Measurements from ENCODE around the gene SLC34A1.

Gene SLC34A1

DNA sequence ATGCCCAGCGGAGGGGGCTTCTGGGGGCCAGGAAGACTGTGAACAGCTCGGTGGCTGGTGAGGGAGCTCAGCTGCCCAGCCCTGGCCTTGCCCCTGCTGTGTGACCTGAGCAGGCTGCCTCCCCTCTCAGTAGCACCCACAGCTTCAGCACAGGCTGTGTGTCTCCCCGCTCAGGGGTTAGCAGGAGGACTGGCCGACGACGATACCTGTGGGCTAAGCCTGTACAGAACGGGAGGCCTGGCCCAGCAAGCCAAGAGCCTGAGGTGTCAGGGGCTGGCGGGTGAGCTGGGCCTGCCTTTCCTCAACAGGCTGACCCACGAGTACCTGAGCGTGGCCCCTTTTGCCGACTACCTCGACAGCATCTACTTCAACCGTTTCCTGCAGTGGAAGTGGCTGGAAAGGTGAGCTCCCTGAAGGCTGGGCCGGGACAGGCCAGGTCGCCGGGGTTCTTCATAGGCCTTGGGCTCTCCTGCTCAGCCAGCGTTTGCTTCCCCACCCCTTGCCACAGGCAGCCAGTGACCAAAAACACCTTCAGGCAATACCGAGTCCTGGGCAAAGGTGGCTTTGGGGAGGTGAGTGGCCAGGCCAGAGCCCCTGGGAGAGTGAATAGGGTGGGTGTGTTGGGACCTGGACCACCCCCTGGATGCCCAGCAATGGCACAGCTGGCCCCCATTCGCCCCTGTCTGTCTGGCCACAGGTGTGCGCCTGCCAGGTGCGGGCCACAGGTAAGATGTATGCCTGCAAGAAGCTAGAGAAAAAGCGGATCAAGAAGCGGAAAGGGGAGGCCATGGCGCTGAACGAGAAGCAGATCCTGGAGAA, 48.8 kb downstream of the SLC34A1 start:
- DNase-seq: no peak

DNA sequence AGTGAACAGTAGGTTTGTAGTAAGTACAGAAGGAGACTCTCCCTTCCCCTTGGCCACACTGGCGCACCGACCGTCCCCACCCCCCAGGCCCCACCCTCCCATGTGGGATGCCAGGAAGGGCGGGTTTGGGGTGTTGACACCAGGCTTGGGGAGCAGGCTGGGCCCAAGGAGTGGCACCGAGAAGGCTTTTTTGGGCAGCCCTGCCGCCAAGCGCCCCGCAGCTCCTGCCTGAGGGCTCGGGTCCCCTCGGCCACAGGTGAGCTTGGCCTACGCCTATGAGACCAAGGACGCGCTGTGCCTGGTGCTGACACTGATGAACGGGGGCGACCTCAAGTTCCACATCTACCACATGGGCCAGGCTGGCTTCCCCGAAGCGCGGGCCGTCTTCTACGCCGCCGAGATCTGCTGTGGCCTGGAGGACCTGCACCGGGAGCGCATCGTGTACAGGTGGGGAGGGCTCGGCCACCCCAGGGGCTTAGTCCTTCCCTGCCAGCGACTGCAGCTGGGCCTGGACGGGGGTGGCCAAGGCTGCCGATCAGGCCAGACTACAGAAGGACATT, 49.5 kb downstream of the SLC34A1 start:
- DNase-seq: no peak

DNA sequence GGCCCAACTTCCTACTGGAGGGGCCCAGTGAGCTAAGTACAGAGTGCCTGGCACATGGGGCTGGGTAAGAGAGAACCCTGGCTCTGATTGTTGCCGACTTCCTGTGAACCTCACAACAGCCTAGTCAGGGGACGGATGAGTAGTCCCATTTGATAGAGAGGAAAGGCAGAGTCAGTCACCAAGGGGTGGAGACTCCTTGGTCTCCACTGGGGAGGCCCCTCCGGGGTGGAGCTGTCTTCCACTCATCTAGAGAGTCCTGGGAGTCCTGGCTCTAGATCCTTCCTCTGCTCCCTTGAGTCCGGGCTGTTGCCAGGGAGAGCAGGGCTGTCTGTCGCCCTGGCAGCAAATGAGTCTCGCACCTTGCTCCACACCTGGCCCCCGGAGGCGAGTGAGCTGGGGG, 50.2 kb downstream of the SLC34A1 start:
- peak in 2 of 5 donors; percentile 37 to 75 for DNase-seq

DNA sequence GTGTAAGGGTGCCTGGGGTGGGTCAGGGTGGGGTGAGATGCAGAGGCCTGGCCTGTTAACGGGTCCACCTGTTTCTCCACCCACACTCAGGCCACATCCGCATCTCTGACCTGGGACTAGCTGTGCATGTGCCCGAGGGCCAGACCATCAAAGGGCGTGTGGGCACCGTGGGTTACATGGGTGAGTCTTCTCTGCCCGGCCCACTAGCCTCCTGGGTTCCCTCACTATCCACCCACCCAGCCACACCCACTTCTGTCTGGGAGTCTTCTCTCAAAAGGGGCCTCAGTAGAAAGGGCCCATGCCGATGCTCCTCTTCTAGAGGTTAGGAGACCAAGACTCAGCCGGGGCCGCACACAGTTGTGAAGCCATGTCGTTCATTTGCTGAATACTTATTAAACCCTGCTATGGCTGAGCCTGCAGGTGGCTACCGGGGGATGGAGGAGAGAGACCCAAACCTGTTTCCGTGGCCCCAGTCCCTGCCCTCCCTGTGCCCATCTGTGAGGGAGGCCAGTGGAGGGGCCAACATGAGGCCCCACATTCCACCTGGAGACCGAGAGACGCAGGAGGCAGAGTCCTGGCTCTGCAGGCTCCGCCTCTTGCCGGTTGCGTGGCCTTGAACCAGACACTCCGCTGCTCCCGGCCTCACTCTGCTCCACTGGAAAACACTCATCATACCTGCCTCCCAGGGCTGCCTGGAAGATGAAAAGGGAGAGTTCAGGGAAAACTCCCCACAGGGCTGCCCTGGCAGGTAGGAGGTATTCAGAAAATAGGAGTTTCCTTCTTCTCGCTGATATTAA, 50.9 kb downstream of the SLC34A1 start:
- no peak for DNase-seq

DNA sequence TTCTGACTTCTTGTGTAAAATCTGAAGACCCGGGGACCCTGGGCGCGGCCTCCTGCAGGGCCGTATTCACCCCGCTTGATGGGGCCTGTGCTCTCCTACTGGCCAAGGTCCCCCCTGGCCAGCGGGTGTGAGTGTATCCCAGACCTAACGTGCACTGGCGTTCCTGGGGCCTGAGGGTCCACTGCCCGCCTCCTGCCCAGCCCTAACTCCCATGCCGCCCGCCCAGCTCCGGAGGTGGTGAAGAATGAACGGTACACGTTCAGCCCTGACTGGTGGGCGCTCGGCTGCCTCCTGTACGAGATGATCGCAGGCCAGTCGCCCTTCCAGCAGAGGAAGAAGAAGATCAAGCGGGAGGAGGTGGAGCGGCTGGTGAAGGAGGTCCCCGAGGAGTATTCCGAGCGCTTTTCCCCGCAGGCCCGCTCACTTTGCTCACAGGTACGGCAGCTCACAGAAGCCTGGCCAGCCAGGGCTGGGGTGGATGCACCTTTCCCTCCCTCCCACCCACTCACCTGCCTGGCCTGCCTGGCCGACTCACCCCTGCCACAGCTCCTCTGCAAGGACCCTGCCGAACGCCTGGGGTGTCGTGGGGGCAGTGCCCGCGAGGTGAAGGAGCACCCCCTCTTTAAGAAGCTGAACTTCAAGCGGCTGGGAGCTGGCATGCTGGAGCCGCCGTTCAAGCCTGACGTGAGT, 51.8 kb downstream of the SLC34A1 start:
- no peak for DNase-seq

DNA sequence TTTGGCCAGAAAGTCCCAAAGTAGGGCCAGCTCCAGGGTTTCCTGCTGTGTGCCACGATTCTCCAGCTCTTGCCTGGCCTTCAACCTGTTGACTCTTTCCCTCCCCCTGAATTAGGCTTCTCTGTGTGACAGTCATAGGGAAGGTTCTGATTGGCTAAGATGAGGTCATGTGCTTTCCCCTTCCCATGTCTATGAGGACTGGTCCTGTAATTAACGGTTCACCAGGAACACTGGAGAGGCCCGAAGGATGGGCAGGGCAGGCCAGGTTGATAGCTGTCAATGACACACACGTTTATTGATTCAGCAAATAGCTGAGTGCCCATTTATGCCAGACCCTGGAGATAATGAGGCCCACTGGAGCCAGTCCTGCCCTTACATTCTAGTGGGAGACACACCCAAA, 53.4 kb downstream of the SLC34A1 start:
- no peak for DNase-seq

DNA sequence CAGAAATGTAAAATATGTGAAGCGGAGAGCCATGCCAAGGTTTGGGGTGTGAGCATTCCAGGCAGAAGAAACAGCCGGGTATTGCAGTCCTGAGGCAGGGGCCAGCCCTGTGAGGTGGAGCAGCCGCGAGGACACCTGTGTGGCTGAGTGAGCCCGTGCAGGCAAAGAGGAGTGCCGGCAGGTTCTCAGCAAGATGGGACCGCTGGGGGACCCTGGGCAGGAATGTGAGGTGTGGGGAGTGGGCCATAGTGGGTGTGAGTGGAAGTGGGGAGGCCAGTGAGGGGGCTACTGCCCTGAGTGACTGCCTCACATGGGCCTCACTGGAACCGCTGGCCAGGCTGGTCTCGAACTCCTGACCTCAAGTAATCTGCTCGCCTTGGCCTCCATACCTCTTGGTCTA, 54.2 kb downstream of the SLC34A1 start:
- DNase-seq: no peak

DNA sequence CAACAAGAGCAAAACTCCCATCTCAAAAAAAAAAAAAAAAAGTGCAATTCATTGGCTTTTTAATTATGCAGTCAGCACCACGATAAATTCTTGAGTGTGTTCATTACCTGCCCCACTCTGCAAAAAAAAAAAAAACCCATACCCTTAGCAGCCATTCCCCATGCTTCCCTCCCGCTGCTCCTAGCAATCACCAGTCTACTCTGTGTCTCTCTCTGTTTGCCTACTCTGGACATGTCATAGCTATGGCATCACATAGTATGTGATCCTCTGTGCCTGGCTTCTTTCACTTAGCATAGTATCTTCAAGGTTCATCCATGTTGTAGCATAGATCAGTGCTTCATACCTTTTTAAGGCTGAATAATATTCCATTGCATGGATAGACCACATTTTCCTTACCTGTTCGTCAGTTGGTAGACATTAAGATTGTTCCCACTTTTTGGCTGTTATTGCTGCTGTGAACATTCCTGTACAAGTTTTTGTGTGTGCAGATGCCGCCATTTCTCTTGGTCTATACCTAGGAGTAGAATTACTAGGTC, 55.4 kb downstream of the SLC34A1 start:
- DNase-seq: no peak

DNA sequence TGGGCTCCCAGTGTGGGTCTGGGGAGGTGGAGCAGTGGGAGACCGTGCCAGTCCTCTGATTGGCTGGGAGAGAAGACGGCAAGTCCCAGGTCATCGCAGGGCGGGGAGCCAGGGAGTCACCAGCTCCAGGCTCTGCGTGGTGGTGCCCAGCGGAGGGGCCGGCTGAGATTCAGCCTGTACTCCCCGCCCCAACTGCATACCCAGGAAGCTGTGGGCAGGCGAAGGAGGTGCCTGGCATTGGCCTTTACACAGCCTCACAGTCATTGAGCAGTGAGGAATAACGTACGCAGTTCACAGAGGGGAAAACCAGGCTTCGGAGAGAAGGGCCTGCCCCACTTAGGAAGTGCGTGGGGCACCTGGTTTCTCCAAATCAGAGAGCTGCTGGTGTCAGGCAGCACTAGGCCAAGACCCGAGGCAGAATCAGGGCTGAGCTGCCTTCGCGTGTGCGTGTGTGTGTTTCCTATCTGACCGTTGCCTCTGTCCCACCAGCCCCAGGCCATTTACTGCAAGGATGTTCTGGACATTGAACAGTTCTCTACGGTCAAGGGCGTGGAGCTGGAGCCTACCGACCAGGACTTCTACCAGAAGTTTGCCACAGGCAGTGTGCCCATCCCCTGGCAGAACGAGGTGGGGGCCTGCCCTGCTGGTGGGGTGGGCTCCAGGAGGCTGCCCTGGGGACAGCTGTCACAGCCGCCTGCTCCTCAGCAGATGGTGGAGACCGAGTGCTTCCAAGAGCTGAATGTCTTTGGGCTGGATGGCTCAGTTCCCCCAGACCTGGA, 56.2 kb downstream of the SLC34A1 start:
- DNase-seq: peak in 3 of 5 donors; percentile 40 to 54 (median 49)

DNA sequence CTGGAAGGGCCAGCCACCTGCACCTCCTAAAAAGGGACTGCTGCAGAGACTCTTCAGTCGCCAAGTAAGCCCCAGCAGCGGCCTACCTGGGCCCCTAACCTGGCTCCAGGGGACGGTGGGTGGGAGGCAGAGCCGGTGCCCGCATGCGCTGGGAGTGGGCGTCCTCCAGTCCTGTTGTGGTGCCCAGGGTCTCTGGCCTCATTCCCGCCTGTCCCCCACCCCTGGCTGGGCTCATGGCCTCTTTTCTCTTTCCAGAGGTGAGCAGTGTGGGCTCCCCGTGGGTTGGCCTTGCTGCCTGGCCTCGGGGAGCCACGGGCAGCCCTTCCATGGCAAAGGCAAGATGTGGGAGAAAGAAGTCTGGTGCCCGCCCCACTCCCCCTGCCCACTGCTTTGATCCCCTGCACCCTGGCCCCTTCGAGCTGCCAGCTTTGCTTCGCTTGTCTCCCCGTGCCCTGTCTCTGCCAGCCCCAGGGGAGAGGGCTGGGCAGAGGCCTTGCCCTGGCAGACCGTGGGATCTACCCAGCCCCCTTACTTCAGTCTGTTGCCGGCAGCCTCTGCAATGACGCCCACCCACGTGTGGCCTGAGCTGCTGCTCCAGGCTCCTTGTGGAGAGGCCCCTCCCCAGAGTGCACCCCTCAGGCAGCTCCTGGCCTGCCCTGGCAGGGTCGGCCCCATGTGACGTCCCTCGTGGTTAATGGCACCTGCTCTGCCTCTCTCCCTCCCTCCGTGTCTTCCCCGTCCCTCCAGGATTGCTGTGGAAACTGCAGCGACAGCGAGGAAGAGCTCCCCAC, 57.0 kb downstream of the SLC34A1 start:
- no peak for DNase-seq

DNA sequence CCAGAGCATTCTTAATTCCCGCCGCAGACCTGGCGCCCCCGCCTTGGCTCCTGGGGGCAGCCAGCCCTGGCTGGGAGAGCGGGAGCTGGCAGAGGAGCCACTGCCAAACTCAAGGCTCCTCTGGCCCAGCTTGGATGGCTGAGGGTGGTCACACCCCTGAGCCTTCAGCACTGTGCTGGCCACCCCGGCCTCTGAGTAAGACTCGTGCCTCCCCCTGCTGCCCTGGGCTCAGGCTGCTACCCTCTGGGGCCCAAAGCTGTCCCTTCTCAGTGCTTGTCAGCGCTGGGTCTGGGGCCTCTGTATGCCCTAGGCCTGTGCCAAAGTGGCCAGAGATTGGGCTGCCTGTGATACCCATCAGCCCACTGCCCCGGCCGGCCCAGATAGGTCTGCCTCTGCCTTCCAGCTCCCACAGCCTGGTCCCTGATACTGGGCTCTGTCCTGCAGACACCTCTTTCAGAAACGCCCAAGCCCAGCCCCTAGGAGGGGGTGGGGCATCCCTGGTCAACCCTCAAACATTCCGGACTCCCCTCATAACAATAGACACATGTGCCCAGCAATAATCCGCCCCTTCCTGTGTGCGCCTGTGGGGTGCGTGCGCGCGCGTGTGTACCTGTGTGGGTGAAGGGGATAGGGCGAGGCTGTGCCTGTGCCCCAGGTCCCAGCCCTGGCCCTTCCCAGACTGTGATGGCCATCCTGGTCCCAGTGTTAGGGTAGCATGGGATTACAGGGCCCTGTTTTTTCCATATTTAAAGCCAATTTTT, 58.0 kb downstream of the SLC34A1 start:
- no peak for DNase-seq

DNA sequence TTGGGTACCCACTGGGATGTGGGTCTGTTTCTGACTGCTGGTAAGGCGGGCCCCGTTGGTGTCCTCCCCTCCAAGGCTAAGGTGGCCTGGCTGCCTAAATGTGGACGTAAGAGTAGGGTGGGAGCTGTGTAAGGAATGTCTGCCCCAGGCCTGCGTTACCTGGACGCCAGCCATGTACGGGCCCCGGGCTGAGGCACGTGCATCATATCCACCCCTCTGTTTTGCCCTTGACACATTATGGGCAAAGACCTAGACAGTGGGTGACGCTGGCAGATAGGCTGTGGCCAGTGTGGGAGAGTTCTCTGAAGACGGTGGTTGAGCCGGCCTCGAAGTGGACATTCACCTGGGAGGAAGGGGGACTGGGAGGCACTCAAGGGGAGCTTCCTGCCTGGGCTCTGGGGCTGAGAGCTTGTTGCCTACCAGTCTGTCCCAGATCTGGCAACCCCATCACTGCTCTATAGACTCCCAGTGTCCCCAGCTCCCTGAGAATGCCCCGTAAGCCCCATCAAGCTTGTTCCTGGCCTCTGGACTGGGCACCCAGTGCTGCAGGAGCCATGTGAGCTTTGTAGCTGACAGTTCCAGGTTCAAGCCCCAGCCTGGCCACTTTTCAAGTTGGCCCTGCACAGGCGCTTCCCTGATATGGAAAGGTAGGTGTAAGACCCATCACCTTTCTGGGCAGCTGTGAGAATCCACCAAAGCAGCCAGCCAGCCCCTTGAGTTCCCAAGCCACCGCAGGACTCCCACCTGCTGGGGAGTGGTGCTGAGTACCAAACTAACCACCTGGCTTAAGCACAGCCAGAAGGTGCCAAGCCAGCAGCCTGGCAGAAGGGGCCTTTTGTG, 59.1 kb downstream of the SLC34A1 start:
- no peak for DNase-seq

DNA sequence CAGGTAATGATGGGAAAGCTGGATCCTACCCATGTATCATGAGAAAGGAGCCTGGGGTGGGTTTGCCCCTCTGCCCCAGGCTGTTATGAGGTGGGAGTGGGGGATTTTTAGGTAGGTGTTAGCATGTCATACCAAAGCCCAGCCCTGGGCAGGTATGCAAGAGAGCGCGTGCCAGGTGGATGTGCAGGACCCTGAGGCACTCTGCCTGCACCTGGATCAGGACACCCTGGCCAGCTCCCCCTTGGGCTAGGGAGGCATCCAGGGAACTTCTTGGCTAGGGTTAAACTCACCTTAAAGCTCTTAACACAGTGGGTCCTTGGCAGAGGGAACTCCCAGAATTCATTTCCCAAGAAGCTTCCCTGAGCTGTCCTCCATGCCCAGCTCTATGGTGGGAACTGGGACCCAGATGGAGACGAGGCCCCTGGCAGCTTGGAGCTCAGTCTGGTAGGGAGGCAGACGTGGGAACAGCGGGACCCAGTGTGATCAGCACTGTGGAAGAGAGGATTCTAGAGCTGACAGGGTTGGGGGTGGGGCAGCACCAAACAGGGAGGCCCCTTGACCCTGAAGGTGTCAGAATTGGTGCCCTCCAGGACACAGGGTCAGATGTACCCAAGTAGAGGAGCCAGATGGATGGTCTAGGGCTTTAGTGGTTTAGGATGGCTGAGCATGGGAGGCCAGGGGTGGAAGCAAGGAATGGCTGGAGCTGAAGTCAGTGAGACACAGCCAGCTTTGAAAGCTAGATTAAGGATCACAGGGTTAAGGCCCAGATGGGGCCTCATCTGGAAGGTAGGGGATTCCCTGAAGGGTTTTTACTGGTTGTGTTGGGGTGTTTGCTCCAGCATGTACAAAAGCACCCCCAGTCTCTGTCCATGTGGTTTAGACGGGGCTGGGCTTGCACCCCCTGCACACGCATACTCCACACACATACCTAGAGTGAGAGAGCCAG, 60.1 kb downstream of the SLC34A1 start:
- DNase-seq: no peak

DNA sequence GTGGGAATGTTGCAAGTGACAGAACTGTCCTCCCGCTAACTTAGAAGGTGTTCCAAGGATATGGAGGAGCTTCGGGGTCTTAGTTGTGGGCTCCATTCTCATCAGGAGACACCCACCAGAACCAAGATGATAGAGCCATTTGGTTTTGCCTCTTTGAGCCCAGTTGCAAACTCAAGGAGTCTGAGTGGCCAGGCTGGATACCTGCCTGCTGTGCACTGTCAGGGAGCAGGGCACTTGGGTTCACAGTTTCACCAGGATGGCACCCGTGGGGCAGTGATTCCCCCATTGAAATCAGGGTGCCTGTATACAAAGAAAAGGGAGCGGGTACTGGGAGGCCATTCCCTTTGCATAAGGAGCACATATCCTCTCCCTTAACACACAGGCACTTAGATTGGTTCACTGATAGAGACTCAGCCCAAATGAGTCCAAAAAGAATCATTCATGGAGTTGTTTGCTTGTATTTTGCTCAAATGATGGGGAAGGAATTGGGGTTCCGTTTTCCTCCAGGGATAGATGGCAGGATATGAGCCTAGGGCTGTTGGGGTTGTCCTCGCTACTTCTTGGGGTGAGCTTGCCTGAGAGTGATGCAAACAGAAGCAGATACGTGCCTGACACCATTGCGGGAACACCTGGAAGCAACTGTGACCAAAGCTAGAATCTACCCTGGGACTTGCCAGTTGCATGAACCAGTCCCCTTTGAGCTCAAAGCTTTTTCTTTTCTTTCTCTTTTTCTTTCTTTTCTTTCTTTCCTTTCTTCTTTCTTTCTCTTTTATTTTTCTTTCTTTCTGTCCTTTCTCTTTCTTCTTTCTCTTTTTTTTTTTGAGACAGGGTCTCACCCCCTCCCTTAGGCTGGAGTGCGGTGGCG, 61.0 kb downstream of the SLC34A1 start:
- peak in 2 of 5 donors; percentile 31 to 37 for DNase-seq

DNA sequence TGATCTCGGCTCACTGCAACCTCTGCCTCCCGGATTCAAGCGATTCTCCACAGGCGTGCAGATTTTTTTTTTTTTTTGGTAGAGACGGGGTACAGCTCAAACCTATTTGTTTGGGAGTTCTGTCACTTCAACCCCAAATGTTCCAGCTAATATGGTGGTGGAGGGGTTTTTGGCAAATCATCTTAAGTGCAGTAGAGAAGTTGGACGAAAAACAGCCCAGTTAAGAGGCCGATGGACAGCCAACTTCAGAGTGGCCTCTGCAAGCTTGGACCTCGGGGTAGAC, 61.6 kb downstream of the SLC34A1 start:
- DNase-seq: no peak

DNA sequence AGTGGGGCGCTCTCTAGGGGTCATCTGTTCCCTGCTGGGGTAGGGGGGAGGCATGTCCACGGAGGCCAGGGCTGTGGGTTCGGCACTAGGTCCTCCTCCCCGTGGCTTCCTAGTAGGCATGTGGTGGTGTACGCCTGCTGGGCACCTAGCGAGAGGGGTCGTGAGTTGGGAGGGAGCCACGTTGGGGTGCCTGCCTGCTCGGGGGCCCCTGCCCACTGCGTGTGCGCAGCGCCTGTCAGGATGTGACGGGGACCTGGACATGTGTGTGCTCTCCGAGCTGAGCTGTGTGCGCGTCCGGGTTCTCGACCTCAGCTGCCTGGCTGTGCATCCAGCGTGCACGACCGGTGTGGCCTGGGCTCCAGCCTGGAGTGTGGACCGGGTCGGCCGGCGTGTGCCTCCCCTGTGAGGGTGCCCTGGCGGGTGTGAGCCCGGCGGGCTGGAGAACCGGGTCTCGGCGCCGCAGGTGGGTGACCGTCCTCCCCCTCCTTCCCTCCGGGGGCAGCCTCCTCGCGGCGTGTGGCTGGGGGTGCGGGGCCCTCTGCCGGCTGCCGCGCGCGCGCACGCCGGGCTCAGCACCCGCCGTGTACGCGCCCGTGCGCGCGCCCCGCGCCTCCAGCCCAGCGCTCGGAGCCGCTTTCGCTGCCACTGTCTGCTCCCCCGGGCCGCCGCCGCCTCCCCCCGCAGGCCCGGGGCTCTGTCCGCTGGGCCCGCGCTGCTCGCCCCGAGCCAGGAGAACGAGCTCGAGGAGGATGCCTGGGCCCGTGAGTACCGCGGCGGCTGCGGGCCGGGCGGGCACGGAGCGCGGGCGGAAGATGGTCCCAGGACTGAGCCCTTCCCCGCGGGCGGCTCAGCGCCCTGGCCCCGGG, 62.2 kb downstream of the SLC34A1 start, which contains the start of gene PRR7:
Gene PRR7, plus strand, starts transcription at position 615 of the 866 bp plus-strand sequence. CDS start 8,254 bp downstream, outside the sequence.
- DNase-seq: peak; percentile 48 to 75 (median 60)
